GM12891 (cell line): ENCODE data around the gene APOH.

Experiments used
- DNase-seq: peaks from one replicate; pipeline ENCODE4 v3.0.0; 2011; ENCODE audit warnings: low spot score; ENCODE audit not compliant: insufficient read length
- FAIRE-seq: peaks from 2 replicates; lab custom pipeline; 2011; peaks lifted over from hg19 to GRCh38; lab: Jason Lieb, UNC
- PAX5 ChIP-seq: IDR thresholded peaks from 2 replicates; pipeline ENCODE4 v1.6.1; 2011; ENCODE audit warnings: low read length, moderate library complexity, mild to moderate bottlenecking; ENCODE audit not compliant: insufficient read depth, severe bottlenecking
- POLR2A ChIP-seq: IDR thresholded peaks from 2 replicates; pipeline ENCODE4 v1.6.1; 2011; ENCODE audit warnings: low read depth, low read length, control low read depth
- POLR2AphosphoS5 ChIP-seq: IDR thresholded peaks from 2 replicates; pipeline ENCODE4 v1.6.1; 2011; ENCODE audit warnings: low read depth, low read length, control low read depth
- POU2F2 ChIP-seq: IDR thresholded peaks from 2 replicates; pipeline ENCODE4 v1.6.1; 2011; ENCODE audit warnings: low read depth, mild to moderate bottlenecking, control low read depth, low read length, moderate library complexity
- SPI1 ChIP-seq: IDR thresholded peaks from 2 replicates; pipeline ENCODE4 v1.6.1; 2011; ENCODE audit warnings: low read depth, low read length, control low read depth
- TAF1 ChIP-seq: IDR thresholded peaks from 2 replicates; pipeline ENCODE4 v1.6.1; 2011; ENCODE audit warnings: low read depth, low read length, control low read depth

The APOH gene

DNA sequence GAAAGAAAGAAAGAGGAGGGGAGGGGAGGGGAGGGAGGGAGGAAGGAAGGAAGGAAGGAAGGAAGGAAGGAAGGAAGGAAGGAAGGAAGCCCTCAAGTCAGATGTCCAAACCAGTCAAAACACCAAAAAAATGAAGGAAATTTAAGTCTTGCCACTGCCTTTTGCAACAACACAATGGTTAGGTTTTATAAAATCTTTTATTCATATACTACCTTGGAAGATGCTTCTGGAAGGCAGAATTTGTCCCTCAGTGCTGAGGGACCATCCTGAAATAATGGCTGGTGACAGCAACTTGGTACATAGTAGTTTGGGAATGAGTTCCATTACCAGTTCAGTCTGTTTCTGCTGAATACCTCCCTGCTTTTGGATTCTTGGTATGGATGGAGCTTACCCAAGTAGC, 7.9 kb downstream of the APOH start:
- no peak for TF ChIP-seq POLR2AphosphoS5
- TF ChIP-seq POU2F2: no peak
- no peak for TF ChIP-seq TAF1
- TF ChIP-seq POLR2A: no peak
- no peak for DNase-seq
- FAIRE-seq: no peak

DNA sequence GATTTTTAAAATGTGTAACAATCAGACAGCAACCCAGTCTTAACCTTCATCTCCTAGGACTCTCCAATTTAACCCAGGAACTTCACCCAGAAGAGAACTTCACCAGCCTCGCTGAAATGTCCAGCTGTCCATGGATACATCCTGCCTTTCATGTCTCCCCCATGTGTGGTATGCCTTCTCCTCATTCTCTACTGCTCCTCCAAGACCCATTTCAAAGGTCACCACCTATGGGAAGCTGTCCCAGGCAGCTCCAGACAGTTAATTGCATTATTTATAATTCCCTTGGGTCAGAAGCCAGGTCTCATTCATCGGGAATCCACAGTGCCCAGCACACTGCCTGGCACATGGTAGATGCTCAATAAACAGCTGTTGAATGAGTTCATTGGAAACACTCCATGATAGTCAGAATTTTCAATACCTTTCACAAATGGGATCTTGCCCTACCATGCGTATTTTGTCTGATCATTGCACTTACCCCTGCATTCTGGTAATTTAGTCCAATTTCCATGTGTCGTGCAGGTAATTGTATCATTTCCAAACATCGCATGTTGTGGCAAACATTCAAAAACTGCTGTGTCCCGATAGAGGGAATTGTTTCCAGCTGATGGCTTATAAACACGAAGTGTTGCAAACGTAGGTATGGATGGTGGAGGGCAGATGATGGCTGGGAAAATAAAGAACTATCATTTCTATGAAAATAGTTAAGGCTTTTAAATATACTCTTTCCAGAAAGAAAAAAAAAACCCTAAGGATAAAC, 9.0 kb downstream of the APOH start:
- DNase-seq (no peak), FAIRE-seq (no peak)
- no peak for TF ChIP-seq POLR2A
- TF ChIP-seq SPI1: no peak
- TF ChIP-seq POU2F2: no peak
- TF ChIP-seq TAF1: no peak

- FAIRE-seq (no peak), DNase-seq (no peak)
- TF ChIP-seq PAX5 (no peak), POLR2AphosphoS5 (no peak), POU2F2 (no peak), POLR2A (no peak), TAF1 (no peak), SPI1 (no peak)
Observed at GRCh38 chr17:66215529-66215911, 13.7 kb downstream of the APOH start.

GRCh38 chr17:66214884-66215528, 14.2 kb downstream of the APOH start:
- no peak for TF ChIP-seq POLR2AphosphoS5
- no peak for TF ChIP-seq PAX5
- no peak for TF ChIP-seq POLR2A
- no peak for FAIRE-seq
- DNase-seq: no peak

GRCh38 chr17:66211047-66211810, 18.0 kb downstream of the APOH start:
- no peak for DNase-seq
- TF ChIP-seq POLR2A: no peak
- no peak for TF ChIP-seq POU2F2
- TF ChIP-seq POLR2AphosphoS5: no peak
- TF ChIP-seq SPI1: no peak
- no peak for TF ChIP-seq TAF1
- no peak for FAIRE-seq

DNA sequence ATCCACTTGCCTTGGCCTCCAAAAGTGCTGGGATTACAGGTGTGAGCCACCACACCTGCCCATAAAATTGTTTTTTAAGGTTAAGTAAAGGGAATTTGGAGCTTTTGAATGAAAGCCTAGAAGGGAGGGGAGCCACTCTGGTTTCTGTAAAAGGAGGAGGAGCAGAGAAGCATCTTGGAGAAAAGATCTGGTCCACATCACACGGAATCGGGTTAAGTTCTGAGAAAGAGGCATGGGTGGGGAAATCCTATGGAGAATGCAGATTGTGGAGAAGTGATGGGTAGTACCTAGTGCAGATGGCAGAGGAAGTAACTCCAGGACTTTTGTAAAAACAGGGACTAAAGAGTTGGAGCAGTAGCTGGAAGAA, 19.0 kb downstream of the APOH start:
- TF ChIP-seq POU2F2 (no peak), POLR2A (no peak), POLR2AphosphoS5 (no peak), SPI1 (no peak), TAF1 (no peak), PAX5 (no peak)
- DNase-seq: no peak
- no peak for FAIRE-seq

DNA sequence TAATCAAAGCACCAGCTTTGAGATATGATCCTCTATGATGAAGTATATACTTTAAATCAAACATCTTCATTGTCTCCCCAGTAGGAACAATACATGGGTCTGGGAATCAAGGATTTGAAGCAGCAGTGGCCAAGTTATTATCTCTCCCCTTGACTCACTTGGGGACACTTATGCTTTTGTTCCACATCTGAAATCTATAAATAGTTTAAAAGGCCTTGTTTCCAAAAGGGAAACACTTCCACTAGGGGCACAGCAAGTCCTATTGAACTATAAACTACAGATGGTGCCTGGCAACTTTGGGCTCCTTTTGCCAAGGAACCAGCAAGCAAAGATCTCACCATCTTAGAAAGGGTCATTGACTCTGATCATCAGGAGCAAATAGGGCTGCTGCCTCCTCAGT, 21.3 kb downstream of the APOH start:
- FAIRE-seq: no peak
- no peak for TF ChIP-seq SPI1
- no peak for TF ChIP-seq PAX5
- TF ChIP-seq TAF1: no peak

DNA sequence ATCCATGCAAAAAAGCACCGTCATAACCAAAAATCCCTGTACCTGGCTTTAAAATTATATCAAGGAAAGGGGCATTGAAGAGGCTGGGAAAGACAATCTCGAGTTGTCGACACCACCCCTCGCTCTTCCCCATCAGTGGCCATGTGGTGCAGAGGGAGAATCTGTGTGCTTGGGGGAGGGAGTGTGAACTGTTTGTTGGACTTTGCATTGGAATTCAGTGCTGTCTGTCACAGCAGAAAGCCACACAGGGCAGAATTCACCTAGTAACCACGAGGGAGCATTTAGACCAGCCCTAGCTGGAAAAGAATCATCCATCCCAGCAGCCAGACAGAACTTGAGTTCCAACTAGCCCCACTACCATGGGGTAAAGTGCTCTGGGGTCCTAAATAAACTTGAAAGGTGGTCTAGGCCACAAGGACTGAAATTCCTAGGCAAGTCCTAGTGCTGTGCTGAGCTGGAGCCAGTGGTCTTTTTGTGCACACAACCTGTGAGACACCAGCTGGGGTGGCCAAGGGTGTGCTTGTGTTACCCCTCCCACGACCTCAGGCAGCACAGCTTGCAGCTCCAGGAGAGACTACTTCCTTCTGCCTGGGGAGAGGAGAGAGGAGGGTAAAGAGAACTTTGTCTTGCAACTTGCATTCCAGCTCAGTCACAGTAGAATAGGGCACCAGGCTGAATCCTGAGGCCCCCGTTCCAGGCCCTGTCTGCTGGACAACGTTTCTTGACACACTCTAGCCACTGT, 25.8 kb downstream of the APOH start:
- DNase-seq (no peak), FAIRE-seq (no peak)
- TF ChIP-seq POU2F2 (no peak), POLR2A (no peak), POLR2AphosphoS5 (no peak), PAX5 (no peak), TAF1 (no peak), SPI1 (no peak)

More for the DNA sequence above, 21.3 kb downstream of the APOH start:
- no peak for DNase-seq

DNA sequence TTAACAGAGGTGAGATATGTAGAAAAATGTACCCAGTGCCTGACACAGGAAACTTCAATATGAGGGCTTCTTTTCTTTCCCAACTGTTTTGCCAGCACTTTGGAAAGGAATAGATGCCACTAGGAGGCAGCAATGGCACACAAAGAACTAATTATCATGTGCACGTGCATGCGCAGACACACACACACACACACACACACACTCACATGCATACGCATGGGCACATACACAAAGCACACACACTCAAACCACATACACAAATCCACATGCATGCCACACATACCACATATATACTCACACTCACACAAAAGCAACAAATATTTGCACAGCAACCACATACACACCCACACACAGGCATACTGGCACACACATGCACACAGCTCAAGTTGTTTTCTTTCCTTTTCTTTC, 28.5 kb downstream of the APOH start:
- DNase-seq: no peak
- FAIRE-seq: no peak
- TF ChIP-seq POLR2AphosphoS5: no peak
- no peak for TF ChIP-seq SPI1
- no peak for TF ChIP-seq TAF1

DNA sequence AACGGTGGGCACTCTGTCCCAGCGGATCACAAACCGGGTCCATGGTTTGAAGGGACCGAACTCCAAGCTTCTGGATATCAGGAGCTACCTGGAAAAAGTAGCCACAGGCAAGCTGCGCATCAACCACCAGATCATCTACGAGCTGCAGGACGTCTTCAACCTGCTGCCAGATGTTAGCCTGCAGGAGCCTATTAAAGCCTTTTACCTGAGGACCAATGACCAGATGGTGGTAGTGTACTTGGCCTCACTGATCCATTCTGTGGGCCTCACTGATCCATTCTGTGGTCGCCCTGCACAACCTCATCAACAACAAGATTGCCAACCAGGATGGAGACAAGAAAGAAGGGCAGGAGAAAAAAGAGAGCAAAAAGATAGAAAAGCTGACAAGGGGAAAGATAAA, 31.0 kb downstream of the APOH start:
- DNase-seq: no peak

More for the DNA sequence above, 31.0 kb downstream of the APOH start:
- TF ChIP-seq SPI1 (no peak), PAX5 (no peak)
- no peak for FAIRE-seq
